BLaER1 (cell line): ENCODE results near the gene EPB41L3.

Experiments
- H3K27ac ChIP-seq: shearing (Covaris generic); formaldehyde crosslinking; 2 replicates; pipeline ENCODE4 v1.8.1; 2022
- H3K27me3 ChIP-seq: shearing (Covaris generic); formaldehyde crosslinking; 2 replicates; pipeline ENCODE4 v1.8.1; 2022
- H3K36me3 ChIP-seq: shearing (Covaris generic); formaldehyde crosslinking; 2 replicates; pipeline ENCODE4 v1.8.1; 2022
- H3K4me1 ChIP-seq: shearing (Covaris generic); formaldehyde crosslinking; 2 replicates; pipeline ENCODE4 v1.8.1; 2022
- H3K4me2 ChIP-seq: shearing (Covaris generic); formaldehyde crosslinking; 2 replicates; pipeline ENCODE4 v1.8.1; 2022
- H3K4me3 ChIP-seq: shearing (Covaris generic); formaldehyde crosslinking; 2 replicates; pipeline ENCODE4 v1.8.1; 2022
- H3K9ac ChIP-seq: shearing (Covaris generic); formaldehyde crosslinking; 2 replicates; pipeline ENCODE4 v1.8.1; 2022
- H3K9me3 ChIP-seq: shearing (Covaris generic); formaldehyde crosslinking; 2 replicates; pipeline ENCODE4 v1.8.1; 2022
- H4K20me1 ChIP-seq: shearing (Covaris generic); formaldehyde crosslinking; 2 replicates; pipeline ENCODE4 v1.8.1; 2022
- Cebpa-rat ChIP-seq: shearing (Covaris generic); IDR thresholded peaks from 2 replicates; pipeline ENCODE4 v1.8.1; 2022

EPB41L3 gene

DNA sequence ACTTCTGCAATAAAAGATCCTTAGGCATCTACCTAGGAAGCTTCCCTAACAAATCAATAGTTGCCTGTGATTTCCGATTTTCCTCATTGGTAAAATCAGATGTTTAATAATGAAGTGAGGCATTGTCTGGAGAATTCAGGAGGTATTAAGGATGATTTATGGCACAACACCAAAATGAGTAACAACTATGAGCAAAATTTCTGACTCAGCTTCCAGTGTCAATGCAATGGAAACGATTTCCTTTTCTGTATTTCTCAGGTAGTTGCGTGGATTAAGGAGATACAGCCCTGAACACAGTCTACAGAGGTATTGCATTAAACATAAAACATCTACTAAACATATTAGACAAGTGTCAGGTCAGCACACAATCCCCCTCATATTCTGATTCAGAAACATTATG lies 99.5 kb downstream of the EPB41L3 start:
- Histone ChIP-seq H3K36me3 (no peaks in the 10 kb centered on the region), H3K27ac (no peak overlapping the region), H4K20me1 (no peaks in the 10 kb centered on the region), H3K4me2 (no peak overlapping the region), H3K4me3 (no peak overlapping the region), H3K27me3 (no peaks in the 10 kb centered on the region), H3K9ac (no peak overlapping the region), H3K4me1 (peaks cover 12% of the 10 kb centered on the region), H3K9me3 (no peaks in the 10 kb centered on the region)
- no peak for TF ChIP-seq Cebpa-rat

- Histone ChIP-seq H3K9me3 (no peaks in the 10 kb centered on the region), H4K20me1 (no peaks in the 10 kb centered on the region), H3K4me3 (no peak overlapping the region), H3K4me1 (peaks cover 7% of the 10 kb centered on the region), H3K27ac (no peak overlapping the region), H3K27me3 (no peaks in the 10 kb centered on the region), H3K4me2 (no peak overlapping the region), H3K9ac (no peak overlapping the region), H3K36me3 (no peaks in the 10 kb centered on the region)
- TF ChIP-seq Cebpa-rat: peak; percentile 86; the same call in 1 of the 2 replicates
Measured at GRCh38 chr18:5439986-5440696, 103.7 kb downstream of the EPB41L3 start.

DNA sequence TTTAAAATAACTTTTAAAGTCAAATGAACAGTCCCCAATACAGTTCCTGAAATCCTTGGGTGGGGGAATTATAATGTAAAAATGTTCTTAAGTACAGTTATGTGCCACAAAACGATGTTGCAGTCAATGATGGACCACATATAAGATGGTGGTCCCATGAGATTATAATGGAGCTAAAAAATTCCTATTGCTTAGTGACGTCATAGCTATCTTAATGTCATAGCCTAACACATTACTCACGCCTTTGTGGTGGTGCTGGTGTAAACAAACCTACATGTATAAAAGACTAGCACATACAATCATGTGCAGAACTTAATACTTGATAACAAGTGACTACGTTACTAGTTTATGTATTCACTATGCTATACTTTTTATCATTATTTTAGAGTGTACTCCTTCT lies 109.4 kb downstream of the EPB41L3 start:
- Histone ChIP-seq H4K20me1 (no peaks in the 10 kb centered on the region), H3K27ac (no peak overlapping the region), H3K4me3 (no peak overlapping the region), H3K4me1 (no peaks in the 10 kb centered on the region), H3K36me3 (no peaks in the 10 kb centered on the region), H3K9me3 (no peaks in the 10 kb centered on the region), H3K9ac (no peak overlapping the region), H3K27me3 (no peaks in the 10 kb centered on the region), H3K4me2 (no peak overlapping the region)
- TF ChIP-seq Cebpa-rat: no peak

- Histone ChIP-seq H3K27me3 (no peaks in the 10 kb centered on the region), H3K4me3 (no peak overlapping the region), H3K9me3 (no peaks in the 10 kb centered on the region), H4K20me1 (no peaks in the 10 kb centered on the region), H3K9ac (no peak overlapping the region), H3K4me2 (no peak overlapping the region), H3K36me3 (no peaks in the 10 kb centered on the region), H3K4me1 (no peaks in the 10 kb centered on the region), H3K27ac (no peak overlapping the region)
- no peak for TF ChIP-seq Cebpa-rat
Measured at GRCh38 chr18:5431836-5432575, 111.8 kb downstream of the EPB41L3 start.

DNA sequence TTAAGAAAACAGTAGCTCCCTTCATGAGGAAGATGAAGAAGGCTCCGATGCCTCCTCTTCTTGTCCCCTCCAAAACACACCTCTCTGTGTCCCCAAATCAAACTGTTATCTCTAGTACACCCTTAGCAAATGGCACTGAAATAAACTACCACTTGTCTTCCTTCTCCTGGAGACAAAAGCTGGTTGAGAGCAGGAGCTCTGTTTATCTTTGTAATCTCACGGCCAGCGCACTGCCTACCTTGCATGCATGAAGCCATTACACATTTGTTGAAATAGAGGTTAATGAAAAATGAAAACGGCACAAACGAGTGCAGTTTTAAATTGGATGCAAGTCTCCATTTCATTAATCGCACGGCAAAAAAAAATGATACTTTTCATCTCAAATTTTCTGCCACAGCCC lies 113.7 kb downstream of the EPB41L3 start:
- Histone ChIP-seq H3K9me3 (no peaks in the 10 kb centered on the region), H3K4me1 (no peaks in the 10 kb centered on the region), H3K9ac (no peak overlapping the region), H3K36me3 (no peaks in the 10 kb centered on the region), H3K27me3 (no peaks in the 10 kb centered on the region), H3K27ac (no peak overlapping the region), H3K4me3 (no peak overlapping the region), H4K20me1 (no peaks in the 10 kb centered on the region), H3K4me2 (no peak overlapping the region)
- TF ChIP-seq Cebpa-rat: no peak

GRCh38 chr18:5429681-5430080 lies 114.1 kb downstream of the EPB41L3 start:
- Histone ChIP-seq H3K9me3 (no peaks in the 10 kb centered on the region), H3K27ac (no peak overlapping the region), H3K4me3 (no peak overlapping the region), H3K27me3 (no peaks in the 10 kb centered on the region), H3K36me3 (no peaks in the 10 kb centered on the region), H3K4me1 (no peaks in the 10 kb centered on the region), H4K20me1 (no peaks in the 10 kb centered on the region), H3K4me2 (no peak overlapping the region), H3K9ac (no peak overlapping the region)
- TF ChIP-seq Cebpa-rat: no peak

- TF ChIP-seq Cebpa-rat: no peak
- Histone ChIP-seq H3K36me3 (no peaks in the 10 kb centered on the region), H3K4me1 (no peaks in the 10 kb centered on the region), H3K9me3 (no peaks in the 10 kb centered on the region), H3K4me3 (no peak overlapping the region), H3K27me3 (no peaks in the 10 kb centered on the region), H3K9ac (no peak overlapping the region), H3K4me2 (no peak overlapping the region), H4K20me1 (no peaks in the 10 kb centered on the region), H3K27ac (no peak overlapping the region)
Measured at GRCh38 chr18:5425721-5426120, 118.1 kb downstream of the EPB41L3 start.

GRCh38 chr18:5424903-5425664 lies 118.7 kb downstream of the EPB41L3 start:
- H3K36me3 ChIP-seq: no peaks in the 10 kb centered on the region

GRCh38 chr18:5422626-5423025 lies 121.2 kb downstream of the EPB41L3 start:
- no peak overlapping the region for H3K9ac ChIP-seq
- TF ChIP-seq Cebpa-rat: no peak
- no peaks in the 10 kb centered on the region for H3K4me1 ChIP-seq
- H3K4me3 ChIP-seq: no peak overlapping the region
- H3K36me3 ChIP-seq: no peaks in the 10 kb centered on the region
- no peak overlapping the region for H3K4me2 ChIP-seq
- no peaks in the 10 kb centered on the region for H4K20me1 ChIP-seq
- H3K27ac ChIP-seq: no peak overlapping the region
- no peaks in the 10 kb centered on the region for H3K27me3 ChIP-seq
- no peaks in the 10 kb centered on the region for H3K9me3 ChIP-seq

More at GRCh38 chr18:5424903-5425664, 118.7 kb downstream of the EPB41L3 start:
- no peak for TF ChIP-seq Cebpa-rat
- Histone ChIP-seq H3K9me3 (no peaks in the 10 kb centered on the region), H3K4me3 (no peak overlapping the region), H3K27me3 (no peaks in the 10 kb centered on the region), H3K27ac (no peak overlapping the region), H4K20me1 (no peaks in the 10 kb centered on the region), H3K9ac (no peak overlapping the region), H3K4me1 (no peaks in the 10 kb centered on the region), H3K4me2 (no peak overlapping the region)

DNA sequence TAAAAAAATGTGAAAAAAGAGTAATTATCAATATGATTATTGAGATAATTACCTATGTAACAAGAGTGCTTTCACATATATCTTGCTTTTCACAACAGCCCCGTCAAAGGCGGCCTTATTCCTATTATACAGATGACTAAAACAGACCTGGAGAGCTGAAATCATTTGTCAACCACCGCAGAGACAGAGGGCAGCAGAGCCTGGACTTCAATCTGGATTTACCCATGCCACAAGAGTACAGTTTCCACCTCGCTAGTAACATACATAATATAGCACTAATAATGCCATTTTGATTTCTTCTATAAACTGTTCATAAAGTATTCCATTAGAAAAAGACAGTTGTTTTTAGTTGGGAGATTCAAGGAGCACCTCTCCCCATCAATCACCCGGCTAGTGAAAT lies 121.8 kb downstream of the EPB41L3 start:
- H3K27ac ChIP-seq: no peak overlapping the region
- H3K9ac ChIP-seq: no peak overlapping the region
- no peaks in the 10 kb centered on the region for H3K36me3 ChIP-seq
- no peaks in the 10 kb centered on the region for H3K27me3 ChIP-seq
- H4K20me1 ChIP-seq: no peaks in the 10 kb centered on the region
- H3K4me3 ChIP-seq: no peak overlapping the region
- TF ChIP-seq Cebpa-rat: no peak
- no peaks in the 10 kb centered on the region for H3K9me3 ChIP-seq
- no peak overlapping the region for H3K4me2 ChIP-seq
- H3K4me1 ChIP-seq: no peaks in the 10 kb centered on the region
